Globus pallidus (tissue), 1 donor: ENCODE measurements around the gene GRIK4.

Experiments used
- DNase-seq: peaks from one replicate; pipeline ENCODE4 v3.0.0-alpha.2; 2015; ENCODE audit warnings: low spot score

Gene GRIK4

DNA sequence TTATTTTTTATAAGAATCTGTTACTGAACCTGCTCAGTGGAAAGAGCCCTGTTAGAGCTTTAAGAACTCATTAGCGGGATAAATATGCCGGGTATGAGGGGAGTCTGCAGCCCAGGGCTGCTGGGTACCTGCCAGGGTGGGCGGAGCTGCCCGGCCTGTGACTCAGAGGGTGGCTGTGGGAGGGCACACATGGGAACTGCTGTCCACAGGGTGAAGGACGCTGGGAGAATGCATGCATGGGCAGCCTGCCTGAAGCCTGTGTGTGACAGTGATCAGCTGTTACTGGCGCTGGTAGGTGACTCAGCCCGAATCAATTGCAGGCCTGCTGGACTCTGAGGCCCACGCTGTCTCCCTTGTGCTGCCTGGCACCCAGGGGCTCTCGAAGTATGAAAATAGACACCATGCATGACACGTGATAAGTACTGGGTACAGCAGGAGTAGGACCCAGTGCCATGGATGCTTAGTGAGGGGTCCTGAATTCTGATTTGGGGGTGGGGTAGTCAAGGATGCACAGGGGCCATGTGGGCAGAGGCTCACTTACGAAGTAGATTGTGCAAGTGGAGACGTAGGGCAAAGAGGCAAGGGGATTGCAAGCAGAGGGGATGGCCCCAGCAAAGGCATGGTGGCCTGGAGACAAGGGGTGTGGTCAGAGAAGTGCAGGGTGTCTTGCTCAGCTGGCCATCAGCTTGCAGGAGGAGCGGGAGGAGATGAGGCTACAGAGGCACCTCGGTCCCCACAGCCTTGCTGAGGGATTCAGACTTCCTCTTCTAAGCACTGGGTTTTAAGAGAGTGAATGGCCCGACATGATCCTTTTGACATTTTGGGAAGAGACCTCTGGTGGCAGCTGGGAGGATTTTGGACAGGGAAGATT, 36.5 kb downstream of the GRIK4 start:
- DNase-seq, result peak; percentile 91

- DNase-seq, result no peak
Measured at GRCh38 chr11:120548682-120549209, 37.2 kb downstream of the GRIK4 start.

GRCh38 chr11:120549346-120549745, 37.8 kb downstream of the GRIK4 start:
- no peak for DNase-seq

DNA sequence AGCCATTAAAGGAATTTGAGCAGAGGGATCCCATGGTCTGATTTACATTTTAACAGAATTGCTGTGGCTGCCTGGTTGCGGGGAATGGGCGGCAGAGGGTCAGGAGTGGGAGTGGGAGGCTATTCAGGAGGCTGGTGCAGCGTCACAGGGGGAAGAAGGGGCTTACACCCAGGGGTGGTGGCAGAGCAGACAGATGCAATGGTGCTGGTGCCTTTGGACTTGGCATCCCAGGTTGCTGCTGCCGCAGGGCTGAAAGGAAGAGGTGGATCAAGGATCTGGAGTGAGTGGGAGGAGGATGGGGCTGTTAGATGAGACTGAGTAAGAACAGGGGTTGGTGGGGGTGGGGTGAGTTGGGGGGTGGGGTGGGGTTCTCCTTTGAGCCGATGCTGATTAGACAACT, 38.5 kb downstream of the GRIK4 start:
- DNase-seq, result no peak

DNA sequence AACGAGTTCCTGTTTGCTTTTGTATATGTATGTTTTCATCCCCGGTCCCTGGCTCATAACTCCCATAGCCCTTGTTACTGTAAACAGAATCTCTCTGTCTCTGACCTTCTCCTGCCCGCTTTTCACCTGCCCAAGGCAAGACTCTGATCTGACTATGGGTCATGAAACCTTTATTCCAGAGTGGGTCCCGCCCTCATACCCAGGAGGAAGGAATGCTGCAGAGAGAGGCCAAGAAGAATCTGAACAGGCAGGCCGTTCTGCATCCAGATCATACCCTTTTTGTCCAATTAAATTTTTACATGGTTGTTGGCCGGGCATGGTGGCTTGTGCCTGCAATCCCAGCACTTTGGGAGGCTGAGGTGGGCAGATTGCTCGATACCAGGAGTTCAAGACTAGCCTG, 39.6 kb downstream of the GRIK4 start:
- no peak for DNase-seq

DNA sequence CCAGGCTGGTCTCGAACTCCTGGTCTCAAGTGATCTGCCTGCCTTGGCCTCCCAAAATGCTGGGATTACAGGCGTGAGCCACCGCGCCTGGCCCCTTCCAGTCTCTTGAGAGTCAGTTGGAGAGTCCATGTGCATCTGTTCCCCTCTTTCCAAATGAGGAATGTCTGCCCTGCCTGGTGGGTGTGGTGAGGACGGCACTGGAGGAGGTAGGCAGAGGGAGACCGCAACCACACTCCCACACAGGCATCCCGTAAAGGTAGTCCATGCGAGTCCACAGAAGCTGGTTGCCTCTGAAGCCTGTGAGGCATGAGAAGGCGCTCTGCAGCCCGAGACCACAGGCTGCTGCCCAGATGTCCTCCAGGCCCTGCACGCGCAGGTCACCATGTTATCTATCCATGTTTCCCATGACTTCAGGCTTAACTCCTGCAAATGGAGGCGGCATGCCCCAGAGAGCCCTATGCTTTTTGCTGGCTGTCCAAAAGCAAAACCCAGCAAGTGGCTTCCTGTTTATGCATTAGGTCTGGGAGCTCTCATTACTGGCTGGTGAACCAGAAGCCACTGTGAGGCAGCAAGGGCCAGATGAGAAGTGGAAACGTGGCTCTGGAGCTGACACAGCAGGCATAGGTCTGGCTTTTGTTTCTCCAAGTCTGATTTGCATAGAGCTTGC, 43.4 kb downstream of the GRIK4 start:
- peak; percentile 25 for DNase-seq

GRCh38 chr11:120555433-120555773, 43.9 kb downstream of the GRIK4 start:
- no peak for DNase-seq

- no peak for DNase-seq
Measured at GRCh38 chr11:120556797-120557196, 45.2 kb downstream of the GRIK4 start.

DNA sequence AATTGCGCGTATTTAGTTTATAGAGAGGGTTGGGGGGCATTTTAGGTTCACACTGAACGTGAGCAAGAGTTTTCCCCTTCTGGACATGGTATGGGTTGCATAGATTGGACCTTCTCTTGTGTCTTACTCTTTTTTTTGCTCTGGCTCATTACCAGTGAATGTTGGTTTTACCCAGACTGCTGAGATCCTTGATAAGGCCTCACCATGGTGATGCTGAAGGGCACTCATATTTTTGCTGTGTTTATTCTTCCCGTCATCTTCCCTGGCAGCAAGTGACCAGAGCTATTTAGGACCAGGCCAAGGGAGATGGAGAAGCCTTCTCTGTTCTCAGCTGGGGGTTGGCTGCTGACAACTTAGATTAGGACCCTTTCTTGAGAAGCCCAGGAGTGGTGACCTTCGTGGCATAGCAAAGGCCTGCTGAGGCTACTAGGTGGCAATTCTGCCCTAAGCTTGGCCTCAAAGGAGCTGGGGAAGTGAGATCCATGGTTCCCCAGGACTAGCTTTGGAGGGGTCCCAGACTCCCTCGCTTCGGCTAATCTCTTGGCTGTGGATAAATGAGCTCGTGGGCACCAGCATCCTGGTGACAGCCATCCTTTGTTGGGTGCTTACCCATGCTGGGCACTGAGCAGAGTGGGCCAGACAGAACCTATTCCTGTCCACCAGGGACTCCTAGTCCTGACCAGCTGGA, 47.3 kb downstream of the GRIK4 start:
- DNase-seq, result no peak

DNA sequence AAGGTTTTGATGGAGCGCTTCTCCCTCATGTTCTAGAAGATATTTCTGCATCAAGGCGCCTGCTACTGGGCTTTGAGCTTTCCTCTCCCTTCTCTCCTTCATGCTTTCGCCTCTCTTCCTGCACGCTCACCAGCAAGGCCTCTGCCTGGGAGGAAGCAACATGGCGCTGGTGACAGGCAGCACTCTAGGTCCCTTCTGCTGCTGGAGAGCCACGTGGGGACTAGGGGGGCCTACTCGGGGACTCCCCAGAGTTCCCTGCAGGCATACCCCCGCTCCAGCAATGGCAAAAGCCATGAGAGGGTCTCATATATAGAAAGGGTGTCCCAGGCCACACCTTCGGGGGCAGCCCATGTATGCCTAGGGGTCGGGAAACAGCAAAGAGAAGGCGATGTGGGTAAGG, 49.7 kb downstream of the GRIK4 start:
- no peak for DNase-seq

- DNase-seq, result peak; percentile 50
Measured at GRCh38 chr11:120562806-120563425, 51.4 kb downstream of the GRIK4 start.

DNA sequence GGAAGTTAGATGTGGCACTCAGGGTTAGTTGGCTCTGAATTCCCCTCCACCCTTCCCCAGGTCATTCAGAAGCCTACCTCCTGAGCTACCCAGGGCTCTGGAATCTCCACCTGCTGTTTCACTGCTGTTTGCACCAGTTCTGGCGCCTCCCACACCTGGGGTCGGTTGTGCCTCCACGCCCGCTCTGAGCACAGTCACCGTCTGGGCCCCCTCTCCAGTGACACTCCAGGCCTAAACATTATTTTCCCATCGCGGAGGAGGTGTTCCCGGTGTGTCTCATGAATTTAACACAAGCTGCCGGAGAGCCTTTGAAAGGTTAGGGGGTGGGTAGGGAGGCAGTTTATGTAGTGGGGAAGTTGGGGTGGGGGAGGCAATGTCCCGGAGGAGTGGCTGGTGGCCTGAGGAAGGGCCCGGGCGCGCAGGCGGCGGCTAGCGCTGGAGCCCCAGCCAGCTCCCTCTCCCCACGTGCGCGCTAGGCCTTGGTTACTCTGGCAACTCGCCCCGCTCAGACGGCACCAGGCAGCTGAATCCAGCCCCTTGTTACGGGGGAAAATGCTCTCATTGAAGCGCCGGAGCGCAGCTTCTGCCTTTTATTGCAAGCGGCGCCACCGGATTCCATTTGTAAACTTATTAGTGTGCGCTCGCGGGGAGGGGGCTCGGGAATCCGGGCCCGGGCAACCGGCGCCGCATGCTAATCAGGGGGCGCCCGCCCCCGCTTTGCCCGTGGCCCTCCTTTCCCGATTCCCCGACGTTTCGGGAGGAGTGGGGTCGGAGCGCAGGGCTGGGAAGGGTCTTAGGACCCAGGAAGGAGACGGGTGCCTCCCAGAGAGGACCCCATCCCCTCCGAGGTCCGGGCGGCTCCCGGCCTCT, 52.4 kb downstream of the GRIK4 start:
- DNase-seq, result peak; percentile 92

DNA sequence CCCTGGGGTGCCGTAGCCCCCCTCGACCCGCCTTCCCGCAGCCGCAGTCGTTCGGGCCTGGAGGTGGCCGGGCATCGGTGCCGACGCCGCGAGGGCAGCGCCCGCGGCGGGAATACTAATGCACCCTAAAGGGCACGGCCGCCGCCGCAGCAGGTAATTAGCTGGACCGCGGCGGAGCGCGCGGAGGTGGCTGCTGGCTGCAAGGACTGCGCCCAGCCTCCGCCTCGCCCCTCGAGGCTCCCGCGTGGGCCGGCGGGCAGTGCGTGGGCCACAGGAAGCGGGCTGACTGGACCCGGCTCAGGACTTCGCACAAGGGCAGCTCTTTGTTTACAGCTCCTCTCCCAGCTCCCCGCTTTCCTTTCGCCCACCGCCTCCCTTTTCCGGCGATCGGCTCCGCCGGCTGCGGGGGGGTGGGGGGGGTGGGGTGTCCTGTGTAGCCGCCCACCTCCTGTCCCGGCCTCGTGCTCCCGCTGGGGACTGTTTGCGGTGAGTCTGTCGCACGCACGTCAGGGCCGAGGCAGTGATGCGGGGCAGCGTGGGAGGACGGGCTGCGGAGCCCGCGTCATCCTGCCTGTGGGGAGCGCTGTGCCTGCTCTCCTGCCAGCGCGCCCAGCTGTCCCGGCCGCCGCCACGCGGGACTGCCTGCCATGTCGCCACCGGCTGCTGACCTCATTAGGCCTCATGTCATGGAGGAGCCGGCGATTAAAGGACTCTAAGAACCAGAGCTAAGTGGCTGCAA, 53.2 kb downstream of the GRIK4 start:
- peak; percentile 84 for DNase-seq

DNA sequence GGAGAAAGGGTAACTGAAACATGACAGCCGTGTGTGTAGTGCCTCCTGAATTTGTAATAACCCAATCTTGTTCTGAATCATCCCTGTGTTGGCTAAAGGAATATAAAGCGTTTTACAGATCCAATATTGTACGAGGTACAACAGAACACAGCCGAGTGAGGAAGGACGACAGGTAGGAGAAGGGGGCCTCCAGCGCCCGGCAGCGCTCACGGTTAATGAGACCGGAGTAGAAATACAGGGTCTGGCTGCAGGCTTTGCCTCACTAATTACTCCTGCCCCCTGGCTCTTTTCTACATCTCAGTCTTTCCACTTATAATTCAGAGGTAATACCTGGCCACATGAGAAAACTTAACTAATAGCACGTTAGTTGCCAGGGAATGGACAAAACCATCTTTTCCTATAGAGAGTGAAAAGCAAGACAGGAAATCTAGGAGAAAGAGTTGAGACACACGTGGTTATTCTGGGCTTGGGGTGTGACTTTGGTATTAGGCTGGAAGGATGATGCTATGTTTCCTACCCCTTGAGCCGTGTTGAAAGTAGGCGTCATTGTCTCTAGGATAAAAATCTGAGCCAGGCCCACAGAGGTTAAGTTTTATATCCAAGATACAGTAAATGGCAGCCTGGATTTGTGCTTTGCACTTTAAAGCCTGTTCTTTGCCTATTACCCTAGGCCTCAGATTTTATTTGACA, 54.1 kb downstream of the GRIK4 start:
- DNase-seq, result no peak

- DNase-seq, result no peak
Measured at GRCh38 chr11:120566176-120566575, 54.6 kb downstream of the GRIK4 start.

DNA sequence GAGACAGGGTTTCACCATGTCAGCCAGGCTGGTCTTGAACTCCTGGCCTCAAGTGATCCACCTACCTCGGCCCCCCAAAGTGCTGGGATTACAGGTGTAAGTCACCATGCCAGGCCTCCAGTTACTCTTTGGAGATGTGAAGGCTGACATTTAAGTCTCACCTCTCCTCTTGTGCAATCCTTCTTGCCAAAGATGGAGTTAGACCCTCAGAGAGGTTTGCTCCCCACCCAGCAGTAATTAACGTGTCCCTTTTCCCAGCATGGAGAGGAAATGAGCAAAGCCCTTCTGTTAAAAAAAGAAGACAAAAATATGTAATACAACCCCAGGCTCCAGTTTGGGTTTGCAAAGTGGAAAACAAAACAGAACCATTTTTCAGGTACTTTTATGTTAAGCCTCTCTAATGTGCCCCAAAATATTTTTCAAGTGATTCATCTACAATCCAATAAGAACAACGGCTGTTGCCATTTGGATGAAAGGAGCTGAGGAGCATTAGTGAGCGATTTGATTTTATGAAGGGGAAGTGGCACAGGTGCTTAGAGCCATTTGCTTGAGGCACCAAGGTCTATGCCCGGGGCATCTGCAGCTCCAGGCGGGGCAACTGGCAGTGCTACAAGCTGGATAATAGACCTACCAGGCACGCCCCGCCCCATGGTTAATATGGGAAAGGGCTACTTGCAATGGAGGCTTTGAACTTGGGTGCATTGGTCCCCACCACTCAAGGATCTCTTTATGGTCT, 57.2 kb downstream of the GRIK4 start:
- no peak for DNase-seq

- DNase-seq, result no peak
Measured at GRCh38 chr11:120569861-120570260, 58.3 kb downstream of the GRIK4 start.

DNA sequence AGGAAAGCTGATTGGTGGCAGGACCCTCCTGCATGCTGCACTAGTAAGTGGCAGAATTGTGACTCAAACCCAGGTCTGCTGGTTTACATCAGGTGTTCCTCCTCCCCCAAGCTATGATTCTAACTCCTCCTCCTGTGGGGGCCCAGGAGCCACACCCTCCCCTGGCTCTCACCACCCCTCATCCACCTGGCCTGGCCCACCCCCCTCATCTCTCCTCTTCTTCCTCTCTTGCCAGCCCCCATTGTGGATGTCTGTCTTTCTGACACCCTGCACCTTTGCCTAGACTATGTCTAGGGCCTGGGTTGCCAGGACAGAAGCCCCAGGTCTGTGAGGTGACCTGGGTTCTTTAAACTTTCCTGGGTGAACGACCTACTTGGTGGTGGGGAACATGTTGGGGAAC, 59.9 kb downstream of the GRIK4 start:
- no peak for DNase-seq

DNA sequence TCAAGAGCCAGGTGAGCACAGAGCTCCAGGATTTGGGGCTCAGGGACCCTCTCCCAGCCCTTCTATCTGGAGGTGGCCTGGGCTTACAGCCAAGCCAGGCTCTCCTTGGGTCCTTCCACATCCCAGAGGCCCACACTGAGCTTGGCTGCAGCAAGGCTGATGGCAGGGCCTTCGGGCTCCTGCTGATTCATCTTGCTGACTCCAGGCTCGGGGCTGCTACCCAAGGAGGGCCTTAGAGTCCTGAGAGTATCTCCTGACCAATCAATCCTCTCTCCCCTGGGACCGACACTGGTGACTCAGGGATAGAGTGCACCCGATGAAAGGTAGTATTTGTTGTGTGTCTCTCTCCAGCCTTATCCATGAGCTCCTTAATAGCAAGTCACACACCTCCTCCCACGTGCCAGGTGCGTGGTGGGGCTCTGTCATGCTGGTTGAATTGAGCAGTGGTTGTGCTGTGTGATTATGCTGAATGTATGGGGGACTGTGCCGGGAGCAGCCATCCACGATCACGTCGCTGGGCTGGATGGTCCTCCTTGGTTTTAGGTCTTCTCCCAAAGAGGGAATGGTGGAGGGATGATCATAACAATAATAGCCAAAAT, 62.3 kb downstream of the GRIK4 start:
- DNase-seq, result no peak
